H1 (cell line): ENCODE data around the gene TMA7B. TPM values are rescaled to one million over a fixed set of nuclear protein-coding genes. Genes with fewer than 3 reads are reported as not detected.

Experiments
- CREB1 ChIP-seq: IDR thresholded peaks from 2 replicates; pipeline ENCODE4 v1.6.1; 2012; ENCODE audit warnings: inconsistent platforms
- EZH2 ChIP-seq: fragments of 200-600 bp; sonication (generic); IDR thresholded peaks from 2 replicates; pipeline ENCODE4 v1.7.1; 2012; ENCODE audit warnings: low read depth, mild to moderate bottlenecking, moderate library complexity, low read length, inconsistent platforms; ENCODE audit not compliant: severe bottlenecking
- KDM4A ChIP-seq: IDR thresholded peaks from one replicate; pipeline ENCODE4 v1.7.1; 2012; ENCODE audit warnings: low read depth, mild to moderate bottlenecking, moderate library complexity, low read length, inconsistent platforms; ENCODE audit not compliant: severe bottlenecking
- MAFK ChIP-seq: IDR thresholded peaks from 2 replicates; pipeline ENCODE4 v1.6.1; 2012; ENCODE audit warnings: low read depth, mild to moderate bottlenecking, improper control_type of control experiment, low read length
- SAP30 ChIP-seq: fragments of 300-600 bp; sonication (generic); IDR thresholded peaks from 2 replicates; pipeline ENCODE4 v1.7.1; 2012; ENCODE audit warnings: low read length, moderate library complexity, mild to moderate bottlenecking, inconsistent platforms; ENCODE audit not compliant: insufficient read depth, insufficient replicate concordance
- TAF7 ChIP-seq: optimal IDR thresholded peaks from 2 replicates; pipeline ENCODE3; 2011; ENCODE audit warnings: low read depth, mild to moderate bottlenecking, inconsistent platforms, low read length, moderate library complexity, borderline replicate concordance
- TBP ChIP-seq: IDR thresholded peaks from 2 replicates; pipeline ENCODE4 v1.6.1; 2011; ENCODE audit warnings: low read depth, low read length, improper control_type of control experiment
- polyA plus RNA-seq, 7 experiments: library from polyadenylated mRNA; depleted of rRNA in 3 of 7; stranded (reverse) in 5 of 7; unstranded in 2 of 7; fragments of >200 nt in 5 of 7; fragments of 200-250 nt in 2 of 7; gene quantifications; 1 replicate in 5 of 7; 2 replicates in 1 of 7; 4 replicates in 1 of 7; pipeline versions ENCODE4 v1.2.1 to v1.2.3, GENCODE V29; 2011 to 2013; ENCODE audit warnings: missing spikeins in 2 of 7, mixed read lengths in 2 of 7
- total RNA-seq: library from RNA; stranded (reverse); fragmentation: NEBNext Ultra II Directional; extraction: Animal tissue kit (Norgen Biotek cat#: 25700); gene quantifications from 2 replicates; pipeline ENCODE4 v1.2.1, GENCODE V29; 2021
- TF ChIP-seq, protein P1 (sequence below): fragments of 300-600 bp; sonication (generic); IDR thresholded peaks from 2 replicates; pipeline ENCODE4 v1.7.1; 2012; ENCODE audit warnings: low read length, moderate library complexity, mild to moderate bottlenecking, inconsistent platforms; ENCODE audit not compliant: insufficient replicate concordance
- TF ChIP-seq, protein P2 (sequence below), 3 experiments: IDR thresholded peaks; 1 replicate in 2 of 3; 2 replicates in 1 of 3; pipeline versions ENCODE4 v1.5.1 to v1.6.1; 2011; ENCODE audit warnings: low read length in 3 of 3, mild to moderate bottlenecking in 3 of 3, inconsistent platforms in 2 of 3, low read depth in 1 of 3, moderate library complexity in 1 of 3; ENCODE audit not compliant: insufficient read depth in 1 of 3; ENCODE audit errors: control extremely low read depth in 1 of 3

TMA7B gene
- total and polyA plus RNA-seq, 2 of the 8 experiments (the other 6 are each of a cell fraction or from before 2014, with no cell fraction given): not detected

DNA sequence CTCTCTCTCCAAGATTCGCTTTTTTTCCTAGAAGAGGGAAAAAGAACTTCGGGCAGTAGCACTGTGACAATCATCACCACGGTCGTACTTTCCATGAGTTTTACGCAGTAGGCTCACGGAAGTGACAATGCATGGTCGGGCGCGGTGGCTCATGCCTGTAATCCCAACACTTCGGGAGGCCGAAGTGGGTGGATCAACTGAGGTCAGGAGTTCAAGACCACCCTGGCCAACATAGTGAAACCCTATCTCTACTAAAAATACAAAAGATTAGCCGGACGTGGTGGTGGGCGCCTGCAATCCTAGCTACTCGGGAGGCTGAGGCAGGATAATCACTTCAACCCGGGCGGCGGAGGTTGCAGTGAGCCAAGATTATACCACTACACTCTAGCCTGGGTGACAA, 35.9 kb upstream of the TMA7B start (continued):
- TF ChIP-seq, protein P1, sequence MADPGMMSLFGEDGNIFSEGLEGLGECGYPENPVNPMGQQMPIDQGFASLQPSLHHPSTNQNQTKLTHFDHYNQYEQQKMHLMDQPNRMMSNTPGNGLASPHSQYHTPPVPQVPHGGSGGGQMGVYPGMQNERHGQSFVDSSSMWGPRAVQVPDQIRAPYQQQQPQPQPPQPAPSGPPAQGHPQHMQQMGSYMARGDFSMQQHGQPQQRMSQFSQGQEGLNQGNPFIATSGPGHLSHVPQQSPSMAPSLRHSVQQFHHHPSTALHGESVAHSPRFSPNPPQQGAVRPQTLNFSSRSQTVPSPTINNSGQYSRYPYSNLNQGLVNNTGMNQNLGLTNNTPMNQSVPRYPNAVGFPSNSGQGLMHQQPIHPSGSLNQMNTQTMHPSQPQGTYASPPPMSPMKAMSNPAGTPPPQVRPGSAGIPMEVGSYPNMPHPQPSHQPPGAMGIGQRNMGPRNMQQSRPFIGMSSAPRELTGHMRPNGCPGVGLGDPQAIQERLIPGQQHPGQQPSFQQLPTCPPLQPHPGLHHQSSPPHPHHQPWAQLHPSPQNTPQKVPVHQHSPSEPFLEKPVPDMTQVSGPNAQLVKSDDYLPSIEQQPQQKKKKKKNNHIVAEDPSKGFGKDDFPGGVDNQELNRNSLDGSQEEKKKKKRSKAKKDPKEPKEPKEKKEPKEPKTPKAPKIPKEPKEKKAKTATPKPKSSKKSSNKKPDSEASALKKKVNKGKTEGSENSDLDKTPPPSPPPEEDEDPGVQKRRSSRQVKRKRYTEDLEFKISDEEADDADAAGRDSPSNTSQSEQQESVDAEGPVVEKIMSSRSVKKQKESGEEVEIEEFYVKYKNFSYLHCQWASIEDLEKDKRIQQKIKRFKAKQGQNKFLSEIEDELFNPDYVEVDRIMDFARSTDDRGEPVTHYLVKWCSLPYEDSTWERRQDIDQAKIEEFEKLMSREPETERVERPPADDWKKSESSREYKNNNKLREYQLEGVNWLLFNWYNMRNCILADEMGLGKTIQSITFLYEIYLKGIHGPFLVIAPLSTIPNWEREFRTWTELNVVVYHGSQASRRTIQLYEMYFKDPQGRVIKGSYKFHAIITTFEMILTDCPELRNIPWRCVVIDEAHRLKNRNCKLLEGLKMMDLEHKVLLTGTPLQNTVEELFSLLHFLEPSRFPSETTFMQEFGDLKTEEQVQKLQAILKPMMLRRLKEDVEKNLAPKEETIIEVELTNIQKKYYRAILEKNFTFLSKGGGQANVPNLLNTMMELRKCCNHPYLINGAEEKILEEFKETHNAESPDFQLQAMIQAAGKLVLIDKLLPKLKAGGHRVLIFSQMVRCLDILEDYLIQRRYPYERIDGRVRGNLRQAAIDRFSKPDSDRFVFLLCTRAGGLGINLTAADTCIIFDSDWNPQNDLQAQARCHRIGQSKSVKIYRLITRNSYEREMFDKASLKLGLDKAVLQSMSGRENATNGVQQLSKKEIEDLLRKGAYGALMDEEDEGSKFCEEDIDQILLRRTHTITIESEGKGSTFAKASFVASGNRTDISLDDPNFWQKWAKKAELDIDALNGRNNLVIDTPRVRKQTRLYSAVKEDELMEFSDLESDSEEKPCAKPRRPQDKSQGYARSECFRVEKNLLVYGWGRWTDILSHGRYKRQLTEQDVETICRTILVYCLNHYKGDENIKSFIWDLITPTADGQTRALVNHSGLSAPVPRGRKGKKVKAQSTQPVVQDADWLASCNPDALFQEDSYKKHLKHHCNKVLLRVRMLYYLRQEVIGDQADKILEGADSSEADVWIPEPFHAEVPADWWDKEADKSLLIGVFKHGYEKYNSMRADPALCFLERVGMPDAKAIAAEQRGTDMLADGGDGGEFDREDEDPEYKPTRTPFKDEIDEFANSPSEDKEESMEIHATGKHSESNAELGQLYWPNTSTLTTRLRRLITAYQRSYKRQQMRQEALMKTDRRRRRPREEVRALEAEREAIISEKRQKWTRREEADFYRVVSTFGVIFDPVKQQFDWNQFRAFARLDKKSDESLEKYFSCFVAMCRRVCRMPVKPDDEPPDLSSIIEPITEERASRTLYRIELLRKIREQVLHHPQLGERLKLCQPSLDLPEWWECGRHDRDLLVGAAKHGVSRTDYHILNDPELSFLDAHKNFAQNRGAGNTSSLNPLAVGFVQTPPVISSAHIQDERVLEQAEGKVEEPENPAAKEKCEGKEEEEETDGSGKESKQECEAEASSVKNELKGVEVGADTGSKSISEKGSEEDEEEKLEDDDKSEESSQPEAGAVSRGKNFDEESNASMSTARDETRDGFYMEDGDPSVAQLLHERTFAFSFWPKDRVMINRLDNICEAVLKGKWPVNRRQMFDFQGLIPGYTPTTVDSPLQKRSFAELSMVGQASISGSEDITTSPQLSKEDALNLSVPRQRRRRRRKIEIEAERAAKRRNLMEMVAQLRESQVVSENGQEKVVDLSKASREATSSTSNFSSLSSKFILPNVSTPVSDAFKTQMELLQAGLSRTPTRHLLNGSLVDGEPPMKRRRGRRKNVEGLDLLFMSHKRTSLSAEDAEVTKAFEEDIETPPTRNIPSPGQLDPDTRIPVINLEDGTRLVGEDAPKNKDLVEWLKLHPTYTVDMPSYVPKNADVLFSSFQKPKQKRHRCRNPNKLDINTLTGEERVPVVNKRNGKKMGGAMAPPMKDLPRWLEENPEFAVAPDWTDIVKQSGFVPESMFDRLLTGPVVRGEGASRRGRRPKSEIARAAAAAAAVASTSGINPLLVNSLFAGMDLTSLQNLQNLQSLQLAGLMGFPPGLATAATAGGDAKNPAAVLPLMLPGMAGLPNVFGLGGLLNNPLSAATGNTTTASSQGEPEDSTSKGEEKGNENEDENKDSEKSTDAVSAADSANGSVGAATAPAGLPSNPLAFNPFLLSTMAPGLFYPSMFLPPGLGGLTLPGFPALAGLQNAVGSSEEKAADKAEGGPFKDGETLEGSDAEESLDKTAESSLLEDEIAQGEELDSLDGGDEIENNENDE: no peak
- TF ChIP-seq EZH2 (no peak), TBP (no peak), TAF7 (no peak), CREB1 (no peak), SAP30 (no peak), MAFK (no peak), KDM4A (no peak)
- TF ChIP-seq, protein P2, sequence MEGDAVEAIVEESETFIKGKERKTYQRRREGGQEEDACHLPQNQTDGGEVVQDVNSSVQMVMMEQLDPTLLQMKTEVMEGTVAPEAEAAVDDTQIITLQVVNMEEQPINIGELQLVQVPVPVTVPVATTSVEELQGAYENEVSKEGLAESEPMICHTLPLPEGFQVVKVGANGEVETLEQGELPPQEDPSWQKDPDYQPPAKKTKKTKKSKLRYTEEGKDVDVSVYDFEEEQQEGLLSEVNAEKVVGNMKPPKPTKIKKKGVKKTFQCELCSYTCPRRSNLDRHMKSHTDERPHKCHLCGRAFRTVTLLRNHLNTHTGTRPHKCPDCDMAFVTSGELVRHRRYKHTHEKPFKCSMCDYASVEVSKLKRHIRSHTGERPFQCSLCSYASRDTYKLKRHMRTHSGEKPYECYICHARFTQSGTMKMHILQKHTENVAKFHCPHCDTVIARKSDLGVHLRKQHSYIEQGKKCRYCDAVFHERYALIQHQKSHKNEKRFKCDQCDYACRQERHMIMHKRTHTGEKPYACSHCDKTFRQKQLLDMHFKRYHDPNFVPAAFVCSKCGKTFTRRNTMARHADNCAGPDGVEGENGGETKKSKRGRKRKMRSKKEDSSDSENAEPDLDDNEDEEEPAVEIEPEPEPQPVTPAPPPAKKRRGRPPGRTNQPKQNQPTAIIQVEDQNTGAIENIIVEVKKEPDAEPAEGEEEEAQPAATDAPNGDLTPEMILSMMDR (IDR thresholded peaks at IDR 0.05; ENCODE audit: control extremely low read depth in 1 of 3, insufficient read depth in 1 of 3, low read depth in 1 of 3, low read length in 3 of 3): no peak
